GM19193 (cell line): ENCODE measurements around the gene ROGDI.

Source experiments
- POLR2A ChIP-seq: IDR thresholded peaks from 4 replicates; pipeline ENCODE4 v1.6.1; 2011; ENCODE audit not compliant: insufficient read depth, insufficient read length; ENCODE audit errors: extremely low read depth

The ROGDI gene

GRCh38 chr16:4746991-4747574, 55.4 kb downstream of the ROGDI start:
- TF ChIP-seq POLR2A: no peak
